OCI-LY7 (cell line): ENCODE measurements around the gene ZHX3.

ENCODE experiments used
- EZH2phosphoT487 ChIP-seq: fragments of 200-600 bp; sonication (generic); IDR thresholded peaks from 2 replicates; pipeline ENCODE4 v1.6.1; 2018; ENCODE audit warnings: low read depth, borderline replicate concordance, mild to moderate bottlenecking, mixed run types, antibody characterized with exemption, low read length, moderate library complexity, mixed read lengths
- TF ChIP-seq, protein P1 (sequence below): fragments of 200-600 bp; sonication (generic); conservative IDR thresholded peaks from 2 replicates; pipeline ENCODE4 v1.5.1; 2014; ENCODE audit warnings: mild to moderate bottlenecking, antibody characterized with exemption, low read length, moderate library complexity, mixed read lengths

DNA sequence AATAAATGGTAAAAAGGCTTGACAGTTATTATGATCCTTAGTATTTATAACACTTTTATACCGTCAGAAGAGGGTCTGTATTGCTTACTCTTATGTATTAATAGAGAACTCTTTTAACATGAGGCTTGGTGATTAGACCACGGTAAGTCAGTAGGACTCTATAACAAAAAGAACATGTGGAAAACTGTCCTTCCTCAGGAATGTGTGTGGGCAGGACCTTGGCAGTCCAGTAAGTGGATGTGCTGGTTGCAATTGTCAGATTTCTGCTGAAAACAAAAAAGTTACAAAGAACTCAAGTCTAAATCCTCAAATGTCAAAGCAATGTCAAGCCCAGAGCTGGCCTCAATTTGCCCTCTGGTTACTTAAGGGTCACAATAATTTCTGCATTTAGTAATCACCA lies 99.1 kb downstream of the ZHX3 start:
- TF ChIP-seq, protein P1, sequence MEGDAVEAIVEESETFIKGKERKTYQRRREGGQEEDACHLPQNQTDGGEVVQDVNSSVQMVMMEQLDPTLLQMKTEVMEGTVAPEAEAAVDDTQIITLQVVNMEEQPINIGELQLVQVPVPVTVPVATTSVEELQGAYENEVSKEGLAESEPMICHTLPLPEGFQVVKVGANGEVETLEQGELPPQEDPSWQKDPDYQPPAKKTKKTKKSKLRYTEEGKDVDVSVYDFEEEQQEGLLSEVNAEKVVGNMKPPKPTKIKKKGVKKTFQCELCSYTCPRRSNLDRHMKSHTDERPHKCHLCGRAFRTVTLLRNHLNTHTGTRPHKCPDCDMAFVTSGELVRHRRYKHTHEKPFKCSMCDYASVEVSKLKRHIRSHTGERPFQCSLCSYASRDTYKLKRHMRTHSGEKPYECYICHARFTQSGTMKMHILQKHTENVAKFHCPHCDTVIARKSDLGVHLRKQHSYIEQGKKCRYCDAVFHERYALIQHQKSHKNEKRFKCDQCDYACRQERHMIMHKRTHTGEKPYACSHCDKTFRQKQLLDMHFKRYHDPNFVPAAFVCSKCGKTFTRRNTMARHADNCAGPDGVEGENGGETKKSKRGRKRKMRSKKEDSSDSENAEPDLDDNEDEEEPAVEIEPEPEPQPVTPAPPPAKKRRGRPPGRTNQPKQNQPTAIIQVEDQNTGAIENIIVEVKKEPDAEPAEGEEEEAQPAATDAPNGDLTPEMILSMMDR, result no peak
- no peak for TF ChIP-seq EZH2phosphoT487
